Mammary epithelial cell (primary cell): Measurements from ENCODE around the gene MRPS26.

Experiments
- EZH2 ChIP-seq: IDR thresholded peaks from 2 replicates; pipeline ENCODE4 v1.6.1; 2012; ENCODE audit warnings: low read length, inconsistent platforms, borderline replicate concordance
- TF ChIP-seq, protein P1 (sequence below), 2 donors: IDR thresholded peaks in 1 of 2; conservative IDR thresholded peaks in 1 of 2; 2 replicates each; pipeline ENCODE4 v1.5.1; 2011 to 2012; ENCODE audit warnings: inconsistent platforms in 2 of 2, low read length in 2 of 2, mild to moderate bottlenecking in 2 of 2, control low read depth in 1 of 2, low read depth in 1 of 2; ENCODE audit not compliant: insufficient read depth in 1 of 2; ENCODE audit errors: extremely low read depth in 1 of 2

GRCh38 chr20:3085571-3086072 is 39.8 kb downstream of the MRPS26 start:
- TF ChIP-seq, protein P1, sequence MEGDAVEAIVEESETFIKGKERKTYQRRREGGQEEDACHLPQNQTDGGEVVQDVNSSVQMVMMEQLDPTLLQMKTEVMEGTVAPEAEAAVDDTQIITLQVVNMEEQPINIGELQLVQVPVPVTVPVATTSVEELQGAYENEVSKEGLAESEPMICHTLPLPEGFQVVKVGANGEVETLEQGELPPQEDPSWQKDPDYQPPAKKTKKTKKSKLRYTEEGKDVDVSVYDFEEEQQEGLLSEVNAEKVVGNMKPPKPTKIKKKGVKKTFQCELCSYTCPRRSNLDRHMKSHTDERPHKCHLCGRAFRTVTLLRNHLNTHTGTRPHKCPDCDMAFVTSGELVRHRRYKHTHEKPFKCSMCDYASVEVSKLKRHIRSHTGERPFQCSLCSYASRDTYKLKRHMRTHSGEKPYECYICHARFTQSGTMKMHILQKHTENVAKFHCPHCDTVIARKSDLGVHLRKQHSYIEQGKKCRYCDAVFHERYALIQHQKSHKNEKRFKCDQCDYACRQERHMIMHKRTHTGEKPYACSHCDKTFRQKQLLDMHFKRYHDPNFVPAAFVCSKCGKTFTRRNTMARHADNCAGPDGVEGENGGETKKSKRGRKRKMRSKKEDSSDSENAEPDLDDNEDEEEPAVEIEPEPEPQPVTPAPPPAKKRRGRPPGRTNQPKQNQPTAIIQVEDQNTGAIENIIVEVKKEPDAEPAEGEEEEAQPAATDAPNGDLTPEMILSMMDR (conservative IDR thresholded peaks at IDR 0.05 in 1 of 2, IDR thresholded peaks at IDR 0.05 in 1 of 2; ENCODE audit: extremely low read depth in 1 of 2, insufficient read depth in 1 of 2, low read depth in 1 of 2, low read length in 2 of 2), result no peak
- TF ChIP-seq EZH2, result no peak
